GM19467 (cell line): Measurements from ENCODE around the gene C4orf46.

Experiments used
- ATAC-seq: cut with Tn5 transposase; IDR thresholded peaks from one replicate; pipeline ENCODE4 v1.9.1; 2021; ENCODE audit warnings: mild to moderate bottlenecking, moderate library complexity; ENCODE audit not compliant: unreplicated experiment

C4orf46 gene

DNA sequence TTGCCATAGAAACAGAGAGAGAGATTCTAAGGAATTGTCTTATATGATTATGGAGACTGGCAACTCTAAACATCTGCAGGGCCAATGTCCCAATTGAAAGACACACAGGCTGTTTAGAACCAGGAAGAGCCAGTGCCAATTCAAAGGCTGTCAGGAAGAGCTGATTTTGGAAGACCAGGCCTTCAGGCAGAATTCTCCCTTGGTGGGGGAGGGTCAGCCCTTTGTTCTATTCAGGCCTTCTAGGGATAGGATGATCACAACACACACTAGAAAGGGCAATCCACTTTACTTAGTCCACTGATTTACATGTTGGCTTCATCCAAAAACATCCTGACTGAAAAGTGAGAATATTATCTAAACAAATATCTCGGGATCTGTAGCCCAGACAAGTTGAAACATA, 15.2 kb downstream of the C4orf46 start:
- ATAC-seq, result no peak

DNA sequence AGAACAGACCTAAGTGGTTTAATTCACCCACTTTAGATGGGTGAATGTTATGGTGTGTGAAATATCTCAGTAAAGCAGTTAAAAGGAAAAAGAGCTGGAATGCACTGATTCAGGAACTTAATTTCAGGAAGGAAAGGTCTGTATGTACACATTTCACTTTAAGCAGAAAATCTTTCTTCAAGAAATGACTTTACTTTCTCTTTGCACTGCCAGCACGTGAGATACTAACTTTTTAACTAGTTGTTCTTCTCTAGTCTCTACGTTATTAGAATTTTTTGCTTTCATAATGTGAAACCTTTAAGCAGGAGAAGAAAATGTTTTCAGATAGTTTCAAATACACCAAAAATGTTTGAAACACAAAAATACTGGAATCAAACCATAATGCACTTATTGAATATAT, 18.8 kb downstream of the C4orf46 start:
- ATAC-seq, result no peak

DNA sequence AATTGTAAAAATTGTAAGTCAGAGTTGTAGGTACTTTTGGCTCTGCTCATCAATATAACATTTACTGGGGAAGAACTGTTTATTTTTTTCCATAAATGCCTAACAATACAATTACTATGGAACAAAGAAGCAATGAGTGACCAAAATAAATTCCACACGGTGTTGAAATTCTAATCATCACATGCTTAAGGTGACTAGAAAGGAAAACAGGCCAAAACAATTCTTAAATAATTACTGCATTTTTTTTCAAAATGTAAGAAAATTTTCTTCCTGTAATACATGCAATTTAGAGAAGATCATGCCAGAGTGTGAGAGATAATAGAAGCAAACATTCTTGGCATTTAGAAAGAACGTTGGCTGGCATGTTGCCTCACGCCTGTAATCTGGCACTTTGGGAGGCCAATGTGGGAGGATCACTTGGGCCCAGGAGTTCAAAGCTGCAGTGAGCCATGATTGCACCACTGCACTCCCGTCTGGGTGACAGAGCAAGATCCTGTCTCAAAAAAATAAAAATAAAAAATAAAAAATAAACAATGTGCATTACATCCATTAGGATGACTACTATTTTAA, 22.5 kb downstream of the C4orf46 start:
- ATAC-seq, result no peak

GRCh38 chr4:158644760-158645159, 26.9 kb downstream of the C4orf46 start:
- no peak for ATAC-seq

GRCh38 chr4:158644356-158644755, 27.3 kb downstream of the C4orf46 start:
- ATAC-seq, result no peak

DNA sequence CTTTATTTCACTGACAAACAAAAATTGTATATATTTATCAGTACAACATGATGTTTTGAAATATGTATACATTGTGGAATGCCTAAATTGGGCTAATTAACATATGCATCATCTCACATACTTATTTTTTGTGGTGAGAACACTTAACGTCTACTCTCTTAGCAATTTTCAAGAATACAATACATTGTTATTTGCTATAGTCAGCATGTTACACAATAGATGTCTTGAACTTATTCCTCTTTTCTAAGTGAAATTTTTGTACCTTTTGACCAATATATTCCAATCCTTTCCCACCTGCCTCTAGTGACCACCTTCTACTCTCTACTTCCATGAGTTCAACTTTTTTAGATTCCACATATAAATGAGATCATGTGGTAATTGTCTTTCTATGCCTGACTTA, 35.1 kb downstream of the C4orf46 start:
- ATAC-seq, result no peak

GRCh38 chr4:158630893-158631292, 40.8 kb downstream of the C4orf46 start:
- no peak for ATAC-seq

DNA sequence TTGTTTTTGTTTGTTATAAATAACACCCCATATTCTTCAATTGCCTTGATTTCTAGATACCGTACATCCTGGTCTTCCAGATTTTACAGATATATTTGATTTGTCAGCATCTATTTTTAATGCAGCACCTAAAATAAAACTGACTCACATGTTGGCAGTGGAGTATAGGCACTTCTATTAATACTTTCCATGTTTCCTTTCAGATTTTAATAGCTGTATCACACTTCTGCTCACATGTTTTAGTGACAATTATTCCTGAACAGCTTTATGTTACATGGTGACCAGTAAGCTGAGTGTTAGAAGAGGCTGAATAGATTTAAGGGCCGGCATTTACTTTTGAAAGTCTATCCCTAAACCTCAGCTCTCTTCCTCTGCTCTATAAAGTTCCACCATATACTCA, 46.1 kb downstream of the C4orf46 start:
- ATAC-seq, result no peak

DNA sequence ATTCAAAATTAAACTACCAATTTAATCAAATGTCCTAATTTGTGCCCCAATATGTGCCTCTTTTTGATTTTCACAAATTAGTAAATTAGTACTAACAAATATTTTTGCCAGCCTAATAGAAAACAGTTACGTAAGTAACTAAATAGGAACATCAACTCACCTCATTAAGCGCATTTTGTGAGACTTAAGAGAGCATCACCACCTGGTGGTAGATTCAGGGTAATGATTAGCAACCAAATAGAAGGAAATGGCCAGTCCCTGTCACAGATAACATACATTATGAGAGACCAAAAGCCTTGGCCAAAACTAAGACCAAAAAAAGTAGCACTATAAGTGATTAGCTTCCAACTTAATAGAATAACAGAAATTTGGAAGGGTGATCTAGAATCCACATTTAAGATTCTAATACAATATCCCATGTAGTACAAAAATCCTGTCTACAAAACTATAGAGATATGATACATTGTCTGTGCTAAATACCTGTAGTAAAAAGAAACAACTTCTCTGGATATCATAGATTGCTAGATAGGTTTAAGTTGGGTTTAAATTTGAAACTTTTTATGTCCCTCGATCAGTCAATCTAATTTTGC, 46.7 kb downstream of the C4orf46 start:
- ATAC-seq, result peak; percentile 79

- no peak for ATAC-seq
Observed at GRCh38 chr4:158622251-158622650, 49.4 kb downstream of the C4orf46 start.

DNA sequence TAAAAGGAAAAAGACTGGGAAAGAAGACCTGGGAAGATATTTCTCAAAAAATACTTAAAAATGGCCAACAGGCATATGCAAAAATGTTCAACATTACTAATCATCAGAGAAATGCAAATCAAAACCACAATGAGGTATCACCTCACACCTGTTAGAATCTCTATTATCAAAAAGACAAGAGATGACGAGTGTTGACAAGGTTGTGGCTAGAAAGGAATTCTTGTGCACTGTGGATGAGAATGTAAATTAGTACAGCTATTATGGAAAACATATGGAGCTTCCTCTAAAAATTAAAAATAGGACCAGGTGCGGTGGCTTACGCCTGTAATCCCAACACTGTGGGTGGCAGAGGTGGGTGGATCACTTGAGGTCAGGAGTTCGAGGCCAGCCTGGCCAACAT, 50.0 kb downstream of the C4orf46 start:
- no peak for ATAC-seq

DNA sequence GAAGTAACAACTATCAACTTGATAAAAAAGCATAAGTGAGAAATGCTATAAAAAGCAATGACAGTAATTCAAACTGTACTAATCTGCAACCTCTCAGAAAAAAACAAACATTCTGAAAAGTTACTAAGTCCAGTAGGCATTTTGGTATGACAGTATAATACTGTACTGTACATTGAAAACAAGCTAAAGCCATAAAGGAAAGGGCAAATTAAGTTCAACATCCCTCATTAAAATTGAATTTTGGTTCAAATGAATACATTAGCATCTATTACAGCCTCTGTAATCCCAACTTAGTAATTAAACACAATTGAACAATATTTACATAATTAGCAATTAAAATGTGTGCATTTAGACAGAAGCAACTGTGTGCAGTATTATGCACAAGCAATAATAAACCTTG, 53.7 kb downstream of the C4orf46 start:
- no peak for ATAC-seq
